GM18526 (cell line): Measurements from ENCODE around the gene BCAS3.

ENCODE experiments used
- POLR2A ChIP-seq: IDR thresholded peaks from 3 replicates; pipeline ENCODE4 v1.6.1; 2011; ENCODE audit not compliant: insufficient read length; ENCODE audit errors: extremely low read depth

Gene BCAS3

GRCh38 chr17:60916043-60916442 lies 238.4 kb downstream of the BCAS3 start:
- no peak for TF ChIP-seq POLR2A

GRCh38 chr17:60920107-60920506 lies 242.5 kb downstream of the BCAS3 start:
- no peak for TF ChIP-seq POLR2A

GRCh38 chr17:60923000-60923399 lies 245.3 kb downstream of the BCAS3 start:
- TF ChIP-seq POLR2A, result no peak

GRCh38 chr17:60926466-60927183 lies 249.0 kb downstream of the BCAS3 start:
- TF ChIP-seq POLR2A, result no peak

- no peak for TF ChIP-seq POLR2A
Observed at GRCh38 chr17:60933739-60934138, 256.1 kb downstream of the BCAS3 start.

- no peak for TF ChIP-seq POLR2A
Observed at GRCh38 chr17:60934723-60935122, 257.1 kb downstream of the BCAS3 start.

GRCh38 chr17:60939318-60939717 lies 261.7 kb downstream of the BCAS3 start:
- TF ChIP-seq POLR2A, result no peak

- no peak for TF ChIP-seq POLR2A
Observed at GRCh38 chr17:60941028-60941427, 263.4 kb downstream of the BCAS3 start.

GRCh38 chr17:60941571-60941970 lies 263.9 kb downstream of the BCAS3 start:
- no peak for TF ChIP-seq POLR2A

- no peak for TF ChIP-seq POLR2A
Observed at GRCh38 chr17:60944751-60945150, 267.1 kb downstream of the BCAS3 start.

GRCh38 chr17:60947100-60947499 lies 269.4 kb downstream of the BCAS3 start:
- TF ChIP-seq POLR2A, result no peak

- no peak for TF ChIP-seq POLR2A
Observed at GRCh38 chr17:60947543-60947942, 269.9 kb downstream of the BCAS3 start.

- TF ChIP-seq POLR2A, result no peak
Observed at GRCh38 chr17:60952747-60953146, 275.1 kb downstream of the BCAS3 start.

- TF ChIP-seq POLR2A, result no peak
Observed at GRCh38 chr17:60959011-60959410, 281.4 kb downstream of the BCAS3 start.

- no peak for TF ChIP-seq POLR2A
Observed at GRCh38 chr17:60959696-60960095, 282.0 kb downstream of the BCAS3 start.

GRCh38 chr17:60960398-60961065 lies 282.9 kb downstream of the BCAS3 start:
- TF ChIP-seq POLR2A, result no peak

GRCh38 chr17:60964160-60964559 lies 286.5 kb downstream of the BCAS3 start:
- no peak for TF ChIP-seq POLR2A

- TF ChIP-seq POLR2A, result no peak
Observed at GRCh38 chr17:60968266-60968665, 290.6 kb downstream of the BCAS3 start.
